Measurements from ENCODE around the gene TSR1.

Gene TSR1

DNA sequence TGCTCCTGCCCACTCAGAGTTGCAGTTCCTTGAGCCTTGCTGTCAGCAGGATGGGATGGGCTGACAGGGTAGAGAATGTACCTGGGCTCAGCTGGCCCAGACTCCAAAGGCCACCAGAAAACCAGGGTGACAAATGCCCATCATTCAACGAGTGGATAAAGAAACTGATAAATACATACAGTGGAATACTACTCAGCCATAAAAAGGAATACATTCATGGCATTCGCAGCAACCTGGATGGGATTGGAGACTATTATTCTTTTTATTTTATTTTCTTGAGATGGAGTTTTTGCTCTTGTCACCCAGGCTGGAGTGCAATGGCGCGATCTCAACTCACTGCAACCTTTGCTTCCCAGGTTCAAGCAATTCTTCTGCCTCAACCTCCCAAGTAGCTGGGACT lies 21.0 kb upstream of the TSR1 start:
- TF ChIP-seq, protein P1, sequence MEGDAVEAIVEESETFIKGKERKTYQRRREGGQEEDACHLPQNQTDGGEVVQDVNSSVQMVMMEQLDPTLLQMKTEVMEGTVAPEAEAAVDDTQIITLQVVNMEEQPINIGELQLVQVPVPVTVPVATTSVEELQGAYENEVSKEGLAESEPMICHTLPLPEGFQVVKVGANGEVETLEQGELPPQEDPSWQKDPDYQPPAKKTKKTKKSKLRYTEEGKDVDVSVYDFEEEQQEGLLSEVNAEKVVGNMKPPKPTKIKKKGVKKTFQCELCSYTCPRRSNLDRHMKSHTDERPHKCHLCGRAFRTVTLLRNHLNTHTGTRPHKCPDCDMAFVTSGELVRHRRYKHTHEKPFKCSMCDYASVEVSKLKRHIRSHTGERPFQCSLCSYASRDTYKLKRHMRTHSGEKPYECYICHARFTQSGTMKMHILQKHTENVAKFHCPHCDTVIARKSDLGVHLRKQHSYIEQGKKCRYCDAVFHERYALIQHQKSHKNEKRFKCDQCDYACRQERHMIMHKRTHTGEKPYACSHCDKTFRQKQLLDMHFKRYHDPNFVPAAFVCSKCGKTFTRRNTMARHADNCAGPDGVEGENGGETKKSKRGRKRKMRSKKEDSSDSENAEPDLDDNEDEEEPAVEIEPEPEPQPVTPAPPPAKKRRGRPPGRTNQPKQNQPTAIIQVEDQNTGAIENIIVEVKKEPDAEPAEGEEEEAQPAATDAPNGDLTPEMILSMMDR (IDR thresholded peaks at IDR 0.05; ENCODE audit: low read depth, low read length), result no peak
- TF ChIP-seq MYC (IDR thresholded peaks at IDR 0.05; ENCODE audit: low read depth, low read length), result no peak
- TF ChIP-seq, protein P2, sequence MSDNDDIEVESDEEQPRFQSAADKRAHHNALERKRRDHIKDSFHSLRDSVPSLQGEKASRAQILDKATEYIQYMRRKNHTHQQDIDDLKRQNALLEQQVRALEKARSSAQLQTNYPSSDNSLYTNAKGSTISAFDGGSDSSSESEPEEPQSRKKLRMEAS (IDR thresholded peaks at IDR 0.05; ENCODE audit: low read depth, low read length), result no peak
- TF ChIP-seq POLR2A (IDR thresholded peaks at IDR 0.05; ENCODE audit: extremely low read depth, insufficient read length), result no peak
- no peak for DNase-seq (ENCODE audit: low read depth)
- H3K4me3 ChIP-seq (ENCODE audit: low read depth, low read length), result no peak overlapping the region

DNA sequence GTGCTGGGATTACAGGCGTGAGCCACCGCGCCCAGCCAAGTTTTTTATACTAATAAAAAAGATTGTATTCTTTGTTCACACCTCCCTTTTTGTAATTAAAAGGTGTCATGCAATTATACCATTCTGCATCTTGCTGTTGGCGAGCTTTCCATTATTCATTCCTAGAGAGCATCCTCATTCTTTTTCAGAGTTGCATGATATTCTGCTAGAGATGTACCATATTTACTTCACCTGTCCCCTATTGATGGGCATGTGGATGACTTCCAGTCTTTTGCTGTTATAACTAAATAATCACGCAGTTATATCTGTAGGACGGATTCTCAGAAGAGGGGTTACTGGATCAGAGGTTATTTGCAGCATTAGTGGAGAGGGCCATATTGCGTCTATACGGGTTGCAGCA lies 18.1 kb upstream of the TSR1 start:
- DNase-seq (ENCODE audit: low read depth), result no peak
- TF ChIP-seq MYC (IDR thresholded peaks at IDR 0.05; ENCODE audit: low read depth, low read length) (no peak), POLR2A (IDR thresholded peaks at IDR 0.05; ENCODE audit: extremely low read depth, insufficient read length) (no peak)
- TF ChIP-seq, protein P1 (IDR thresholded peaks at IDR 0.05; ENCODE audit: low read depth, low read length), result no peak
- TF ChIP-seq, protein P2 (IDR thresholded peaks at IDR 0.05; ENCODE audit: low read depth, low read length), result no peak
- no peak overlapping the region for H3K4me3 ChIP-seq (ENCODE audit: low read depth, low read length)

DNA sequence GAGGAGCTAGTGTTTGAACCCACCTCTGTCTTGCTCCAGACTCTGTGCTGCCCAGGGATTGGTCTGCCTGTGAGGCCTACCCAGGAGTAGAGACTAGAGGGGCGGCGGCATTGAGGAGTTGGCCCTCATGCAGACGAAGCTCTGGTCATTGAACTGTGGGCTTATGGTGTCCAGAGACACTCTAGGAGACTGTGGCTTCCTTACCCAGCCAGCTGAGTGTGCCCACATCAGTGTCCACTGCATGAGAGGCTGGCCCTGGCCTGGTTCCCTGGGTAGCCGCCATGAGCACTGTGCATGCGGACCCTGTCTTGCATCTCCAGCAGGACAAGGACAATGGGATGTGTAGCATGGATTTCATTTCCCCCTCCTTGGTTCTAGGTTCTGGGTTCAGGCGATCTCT lies 15.0 kb upstream of the TSR1 start:
- no peak for DNase-seq (ENCODE audit: low read depth)
- TF ChIP-seq, protein P2 (IDR thresholded peaks at IDR 0.05; ENCODE audit: low read depth, low read length), result no peak
- TF ChIP-seq, protein P1 (IDR thresholded peaks at IDR 0.05; ENCODE audit: low read depth, low read length), result no peak
- no peak for TF ChIP-seq MYC (IDR thresholded peaks at IDR 0.05; ENCODE audit: low read depth, low read length)
- no peak for TF ChIP-seq POLR2A (IDR thresholded peaks at IDR 0.05; ENCODE audit: extremely low read depth, insufficient read length)
- no peak overlapping the region for H3K4me3 ChIP-seq (ENCODE audit: low read depth, low read length)

DNA sequence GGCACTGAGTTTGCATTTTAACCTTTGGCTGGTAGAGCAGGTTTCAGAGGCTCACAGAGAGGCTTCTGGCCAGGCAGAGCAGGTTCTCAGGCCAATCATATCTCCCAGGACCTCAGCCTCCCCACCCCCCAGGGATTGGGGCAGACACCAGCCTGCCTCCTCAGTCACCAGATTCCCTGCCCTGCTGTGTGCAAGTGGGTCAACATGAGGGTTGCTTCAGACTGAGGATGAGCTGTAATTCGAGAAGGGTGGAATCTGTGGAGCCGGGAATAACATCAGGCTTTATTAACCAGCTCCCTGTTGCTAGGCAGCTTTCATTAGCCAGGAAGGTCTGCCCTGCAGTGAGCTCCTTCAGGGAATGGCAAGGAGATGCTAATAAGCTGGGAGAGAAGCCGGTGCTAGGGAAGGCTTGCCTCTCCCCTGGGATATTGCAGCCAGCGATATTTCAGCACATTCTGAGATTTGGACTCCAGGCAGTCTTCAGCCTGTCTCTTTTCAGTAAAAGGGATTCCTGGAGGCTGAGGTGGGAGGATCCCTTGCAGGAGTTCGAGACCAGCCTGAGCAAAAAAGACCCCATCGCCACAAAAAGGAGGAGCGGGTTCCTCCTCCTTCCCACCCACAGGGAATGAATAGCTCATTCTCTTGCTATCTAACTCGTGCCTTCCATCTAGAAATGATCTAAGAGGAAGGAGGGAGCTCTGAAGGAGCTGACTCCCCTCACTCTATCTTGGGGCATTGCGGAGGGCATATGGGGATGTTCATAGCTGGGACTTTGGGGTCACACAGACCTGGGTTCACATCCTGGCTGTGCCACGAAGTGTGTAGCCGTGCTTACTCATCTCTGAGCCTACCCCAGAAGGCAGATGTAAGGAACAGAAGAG lies 11.8 kb upstream of the TSR1 start:
- no peak overlapping the region for H3K4me3 ChIP-seq (ENCODE audit: low read depth, low read length)
- TF ChIP-seq MYC (IDR thresholded peaks at IDR 0.05; ENCODE audit: low read depth, low read length) (no peak), POLR2A (IDR thresholded peaks at IDR 0.05; ENCODE audit: extremely low read depth, insufficient read length) (no peak)
- TF ChIP-seq, protein P2 (IDR thresholded peaks at IDR 0.05; ENCODE audit: low read depth, low read length), result no peak
- TF ChIP-seq, protein P1 (IDR thresholded peaks at IDR 0.05; ENCODE audit: low read depth, low read length), result no peak
- DNase-seq (ENCODE audit: low read depth), result no peak

DNA sequence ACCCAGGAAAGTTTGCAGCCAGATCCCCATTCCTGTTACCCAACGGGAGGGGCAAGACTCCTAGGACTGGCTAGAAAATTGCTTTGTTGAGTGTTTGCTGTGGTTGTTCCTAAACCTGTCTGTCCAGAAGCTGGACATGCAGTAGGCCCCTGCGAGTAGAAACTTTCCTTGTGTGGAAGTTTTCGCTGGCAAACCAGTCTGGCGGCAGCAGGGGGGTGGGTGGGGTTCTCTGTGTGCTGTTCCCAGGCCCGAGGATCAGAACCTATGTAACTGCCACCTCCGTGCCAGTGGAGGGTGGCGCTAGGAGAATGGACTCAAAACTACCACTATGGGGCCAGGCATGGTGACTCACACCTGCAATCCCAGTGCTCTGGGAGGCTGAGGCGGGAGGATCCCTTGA lies 10.2 kb upstream of the TSR1 start:
- no peak overlapping the region for H3K4me3 ChIP-seq (ENCODE audit: low read depth, low read length)
- DNase-seq (ENCODE audit: low read depth), result no peak
- TF ChIP-seq, protein P2 (IDR thresholded peaks at IDR 0.05; ENCODE audit: low read depth, low read length), result no peak
- no peak for TF ChIP-seq POLR2A (IDR thresholded peaks at IDR 0.05; ENCODE audit: extremely low read depth, insufficient read length)
- TF ChIP-seq MYC (IDR thresholded peaks at IDR 0.05; ENCODE audit: low read depth, low read length), result no peak
- TF ChIP-seq, protein P1 (IDR thresholded peaks at IDR 0.05; ENCODE audit: low read depth, low read length), result no peak

Measured in NB4 (cell line).